Astrocyte of the cerebellum (primary cell): ENCODE results near the gene BFSP1.

Experiments used
- DNase-seq: peaks from one replicate; pipeline ENCODE4 v3.0.0-alpha.2; 2011; ENCODE audit warnings: low read depth
- H3K4me3 ChIP-seq: 2 replicates; pipeline ENCODE4 v1.5.1; 2011; ENCODE audit warnings: mild to moderate bottlenecking, low read depth, low read length, moderate library complexity
- CTCF ChIP-seq: IDR thresholded peaks from 2 replicates; pipeline ENCODE4 v1.5.1; 2012; ENCODE audit warnings: low read length, low read depth, moderate library complexity, mild to moderate bottlenecking; ENCODE audit errors: missing control alignments
- in situ Hi-C: cut with HindIII; loops from 2 replicates; pipeline ENCODE4 v1.10.0; 2017; ENCODE audit warnings: low sequenced_read_pairs

BFSP1 gene

GRCh38 chr20:17498641-17499040, 32.5 kb downstream of the BFSP1 start:
- in situ Hi-C loops: no loop called here
- no peak for DNase-seq
- no peak overlapping the region for H3K4me3 ChIP-seq

GRCh38 chr20:17497821-17498580, 33.2 kb downstream of the BFSP1 start:
- DNase-seq: no peak
- no peak overlapping the region for H3K4me3 ChIP-seq
- in situ Hi-C loops: no loop called here
- TF ChIP-seq CTCF: no peak

More at GRCh38 chr20:17498641-17499040, 32.5 kb downstream of the BFSP1 start:
- no peak for TF ChIP-seq CTCF

- no peak for DNase-seq
- in situ Hi-C loops: no loop called here
- no peak overlapping the region for H3K4me3 ChIP-seq
- TF ChIP-seq CTCF: no peak
These were observed 35.4 kb downstream of the BFSP1 start for GRCh38 chr20:17495826-17496225.

- DNase-seq: no peak
- H3K4me3 ChIP-seq: no peak overlapping the region
- no peak for TF ChIP-seq CTCF
- in situ Hi-C loops: no loop called here
These were observed 37.0 kb downstream of the BFSP1 start for GRCh38 chr20:17494201-17494600.

- no peak for TF ChIP-seq CTCF
- in situ Hi-C loops: no loop called here
- DNase-seq: no peak
- H3K4me3 ChIP-seq: no peak overlapping the region
These were observed 38.0 kb downstream of the BFSP1 start for GRCh38 chr20:17493173-17493572.

- in situ Hi-C loops: no loop called here
- no peak overlapping the region for H3K4me3 ChIP-seq
- DNase-seq: no peak
- TF ChIP-seq CTCF: no peak
These were observed 39.7 kb downstream of the BFSP1 start for GRCh38 chr20:17491488-17491887.
